ENCODE measurements around the gene ANKRD40CL.

- TF ChIP-seq, protein P1, sequence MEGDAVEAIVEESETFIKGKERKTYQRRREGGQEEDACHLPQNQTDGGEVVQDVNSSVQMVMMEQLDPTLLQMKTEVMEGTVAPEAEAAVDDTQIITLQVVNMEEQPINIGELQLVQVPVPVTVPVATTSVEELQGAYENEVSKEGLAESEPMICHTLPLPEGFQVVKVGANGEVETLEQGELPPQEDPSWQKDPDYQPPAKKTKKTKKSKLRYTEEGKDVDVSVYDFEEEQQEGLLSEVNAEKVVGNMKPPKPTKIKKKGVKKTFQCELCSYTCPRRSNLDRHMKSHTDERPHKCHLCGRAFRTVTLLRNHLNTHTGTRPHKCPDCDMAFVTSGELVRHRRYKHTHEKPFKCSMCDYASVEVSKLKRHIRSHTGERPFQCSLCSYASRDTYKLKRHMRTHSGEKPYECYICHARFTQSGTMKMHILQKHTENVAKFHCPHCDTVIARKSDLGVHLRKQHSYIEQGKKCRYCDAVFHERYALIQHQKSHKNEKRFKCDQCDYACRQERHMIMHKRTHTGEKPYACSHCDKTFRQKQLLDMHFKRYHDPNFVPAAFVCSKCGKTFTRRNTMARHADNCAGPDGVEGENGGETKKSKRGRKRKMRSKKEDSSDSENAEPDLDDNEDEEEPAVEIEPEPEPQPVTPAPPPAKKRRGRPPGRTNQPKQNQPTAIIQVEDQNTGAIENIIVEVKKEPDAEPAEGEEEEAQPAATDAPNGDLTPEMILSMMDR (IDR thresholded peaks at IDR 0.05), result no peak
- no peak for TF ChIP-seq ZFX (IDR thresholded peaks at IDR 0.05; ENCODE audit: borderline replicate concordance)
Observed at GRCh38 chr17:50769884-50770283, 2.6 kb upstream of the ANKRD40CL start.
